GM12878 (cell line): ENCODE measurements around the gene SFXN1.

ENCODE experiments used
- CTCF ChIP-seq, 3 experiments: IDR thresholded peaks in 2 of 3; conservative IDR thresholded peaks in 1 of 3; 2 replicates each; pipeline ENCODE4 v1.5.1; 2011; ENCODE audit warnings: low read depth in 3 of 3, low read length in 3 of 3, mild to moderate bottlenecking in 3 of 3, control low read depth in 2 of 3, moderate library complexity in 2 of 3, inconsistent platforms in 1 of 3, mixed read lengths in 1 of 3; ENCODE audit not compliant: control insufficient read depth in 2 of 3, insufficient read depth in 1 of 3; ENCODE audit errors: extremely low read depth in 1 of 3
- IKZF1 ChIP-seq: fragments of 450-650 bp; conservative IDR thresholded peaks from 2 replicates; pipeline ENCODE4 v1.6.1; 2017; ENCODE audit warnings: antibody characterized with exemption, mild to moderate bottlenecking
- POLR2A ChIP-seq: IDR thresholded peaks from 2 replicates; pipeline ENCODE4 v1.6.1; 2011; ENCODE audit warnings: low read depth, mild to moderate bottlenecking, low read length
- YY1 ChIP-seq: IDR thresholded peaks from 2 replicates; pipeline ENCODE4 v1.6.1; 2011; ENCODE audit warnings: low read depth, mild to moderate bottlenecking, low read length
- ZNF274 ChIP-seq: IDR thresholded peaks from one replicate; pipeline ENCODE4 v1.8.0; 2011; ENCODE audit not compliant: insufficient read length, insufficient read depth

GRCh38 chr5:175475248-175475647 lies 3.1 kb upstream of the SFXN1 start:
- no peak for TF ChIP-seq IKZF1
- TF ChIP-seq ZNF274: no peak
- TF ChIP-seq POLR2A: no peak
- TF ChIP-seq YY1: no peak
- no peak for TF ChIP-seq CTCF (IDR thresholded peaks at IDR 0.05 in 2 of 3, conservative IDR thresholded peaks at IDR 0.05 in 1 of 3; ENCODE audit: control insufficient read depth in 2 of 3, extremely low read depth in 1 of 3, insufficient read depth in 1 of 3, low read depth in 3 of 3, low read length in 3 of 3)
